ENCODE measurements around the gene SLC9A7.

SLC9A7 gene

DNA sequence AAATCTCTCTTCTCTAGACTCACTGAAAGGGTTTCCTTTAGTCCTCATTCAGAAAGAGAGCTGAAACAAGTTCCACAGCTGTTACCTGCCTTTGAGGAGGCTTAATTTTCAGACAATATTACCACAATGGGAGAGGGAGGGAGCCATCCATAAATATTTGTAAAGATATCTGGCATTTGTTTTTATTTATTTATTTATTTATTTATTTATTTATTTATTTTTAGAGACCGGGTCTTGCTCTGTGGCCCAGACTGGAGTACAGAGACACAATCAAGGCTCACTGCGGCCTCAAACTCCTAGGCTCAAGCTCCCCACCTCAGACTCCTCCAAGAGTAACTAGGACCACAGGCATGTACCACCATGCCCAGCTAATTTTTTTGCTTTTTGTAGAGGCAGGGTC, 80.7 kb downstream of the SLC9A7 start:
- TF ChIP-seq MYC (IDR thresholded peaks at IDR 0.05; ENCODE audit: low read depth, low read length) (no peak), POLR2A (IDR thresholded peaks at IDR 0.05; ENCODE audit: extremely low read depth, insufficient read length) (no peak)
- TF ChIP-seq, protein P1, sequence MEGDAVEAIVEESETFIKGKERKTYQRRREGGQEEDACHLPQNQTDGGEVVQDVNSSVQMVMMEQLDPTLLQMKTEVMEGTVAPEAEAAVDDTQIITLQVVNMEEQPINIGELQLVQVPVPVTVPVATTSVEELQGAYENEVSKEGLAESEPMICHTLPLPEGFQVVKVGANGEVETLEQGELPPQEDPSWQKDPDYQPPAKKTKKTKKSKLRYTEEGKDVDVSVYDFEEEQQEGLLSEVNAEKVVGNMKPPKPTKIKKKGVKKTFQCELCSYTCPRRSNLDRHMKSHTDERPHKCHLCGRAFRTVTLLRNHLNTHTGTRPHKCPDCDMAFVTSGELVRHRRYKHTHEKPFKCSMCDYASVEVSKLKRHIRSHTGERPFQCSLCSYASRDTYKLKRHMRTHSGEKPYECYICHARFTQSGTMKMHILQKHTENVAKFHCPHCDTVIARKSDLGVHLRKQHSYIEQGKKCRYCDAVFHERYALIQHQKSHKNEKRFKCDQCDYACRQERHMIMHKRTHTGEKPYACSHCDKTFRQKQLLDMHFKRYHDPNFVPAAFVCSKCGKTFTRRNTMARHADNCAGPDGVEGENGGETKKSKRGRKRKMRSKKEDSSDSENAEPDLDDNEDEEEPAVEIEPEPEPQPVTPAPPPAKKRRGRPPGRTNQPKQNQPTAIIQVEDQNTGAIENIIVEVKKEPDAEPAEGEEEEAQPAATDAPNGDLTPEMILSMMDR (IDR thresholded peaks at IDR 0.05; ENCODE audit: low read depth, low read length) = no peak
- TF ChIP-seq, protein P2, sequence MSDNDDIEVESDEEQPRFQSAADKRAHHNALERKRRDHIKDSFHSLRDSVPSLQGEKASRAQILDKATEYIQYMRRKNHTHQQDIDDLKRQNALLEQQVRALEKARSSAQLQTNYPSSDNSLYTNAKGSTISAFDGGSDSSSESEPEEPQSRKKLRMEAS (IDR thresholded peaks at IDR 0.05; ENCODE audit: low read depth, low read length) = no peak
- H3K4me3 ChIP-seq (ENCODE audit: low read depth, low read length) = no peak overlapping the region
- no peak for DNase-seq (ENCODE audit: low read depth)

DNA sequence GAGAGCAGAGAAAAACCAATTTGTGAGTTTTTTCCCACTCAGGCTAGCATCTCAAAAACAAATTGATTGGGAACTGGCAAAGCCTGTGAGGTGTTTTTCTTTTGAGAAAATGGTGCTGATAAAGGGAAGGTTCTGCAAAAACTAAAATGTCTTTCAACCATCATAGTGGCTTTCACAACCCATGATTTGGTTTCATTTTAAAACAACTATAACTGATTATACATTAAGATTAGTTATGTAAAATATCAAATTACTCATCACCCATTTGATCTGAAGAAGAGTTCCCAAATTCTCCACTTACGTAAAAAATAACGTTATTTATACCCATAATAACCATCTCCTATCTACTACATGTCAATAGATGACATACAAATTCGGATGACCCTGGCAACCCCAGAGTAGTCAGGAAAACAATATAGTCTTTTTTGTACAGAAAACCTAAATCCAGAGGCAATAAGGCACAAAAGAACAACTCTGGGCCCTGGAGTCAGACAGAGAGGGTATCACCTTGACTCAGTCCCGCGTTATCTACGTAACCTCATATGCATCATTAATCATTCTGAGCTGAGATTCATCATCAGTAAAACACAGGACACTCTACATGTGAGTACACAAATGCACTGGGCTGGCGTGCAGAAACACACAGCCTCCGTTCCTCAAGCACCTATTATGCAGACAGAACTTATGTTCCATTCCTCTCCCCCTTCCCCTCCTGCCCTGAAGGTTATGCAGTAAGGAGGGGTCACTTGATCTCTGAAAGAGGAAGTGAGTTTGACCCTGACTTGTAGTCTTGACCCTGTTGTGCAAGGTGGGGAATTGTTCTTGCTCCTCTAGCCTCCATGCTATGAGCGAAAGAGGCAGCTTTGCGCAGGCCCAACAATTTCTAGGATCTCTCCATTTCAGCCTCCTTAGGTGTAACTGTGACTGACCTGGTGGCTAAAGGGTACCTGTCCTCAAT, 82.2 kb downstream of the SLC9A7 start:
- DNase-seq (ENCODE audit: low read depth) = peak; percentile 50
- TF ChIP-seq, protein P1 (IDR thresholded peaks at IDR 0.05; ENCODE audit: low read depth, low read length) = no peak
- no peak for TF ChIP-seq POLR2A (IDR thresholded peaks at IDR 0.05; ENCODE audit: extremely low read depth, insufficient read length)
- TF ChIP-seq MYC (IDR thresholded peaks at IDR 0.05; ENCODE audit: low read depth, low read length) = no peak
- TF ChIP-seq, protein P2 (IDR thresholded peaks at IDR 0.05; ENCODE audit: low read depth, low read length) = no peak
- H3K4me3 ChIP-seq (ENCODE audit: low read depth, low read length) = no peak overlapping the region

DNA sequence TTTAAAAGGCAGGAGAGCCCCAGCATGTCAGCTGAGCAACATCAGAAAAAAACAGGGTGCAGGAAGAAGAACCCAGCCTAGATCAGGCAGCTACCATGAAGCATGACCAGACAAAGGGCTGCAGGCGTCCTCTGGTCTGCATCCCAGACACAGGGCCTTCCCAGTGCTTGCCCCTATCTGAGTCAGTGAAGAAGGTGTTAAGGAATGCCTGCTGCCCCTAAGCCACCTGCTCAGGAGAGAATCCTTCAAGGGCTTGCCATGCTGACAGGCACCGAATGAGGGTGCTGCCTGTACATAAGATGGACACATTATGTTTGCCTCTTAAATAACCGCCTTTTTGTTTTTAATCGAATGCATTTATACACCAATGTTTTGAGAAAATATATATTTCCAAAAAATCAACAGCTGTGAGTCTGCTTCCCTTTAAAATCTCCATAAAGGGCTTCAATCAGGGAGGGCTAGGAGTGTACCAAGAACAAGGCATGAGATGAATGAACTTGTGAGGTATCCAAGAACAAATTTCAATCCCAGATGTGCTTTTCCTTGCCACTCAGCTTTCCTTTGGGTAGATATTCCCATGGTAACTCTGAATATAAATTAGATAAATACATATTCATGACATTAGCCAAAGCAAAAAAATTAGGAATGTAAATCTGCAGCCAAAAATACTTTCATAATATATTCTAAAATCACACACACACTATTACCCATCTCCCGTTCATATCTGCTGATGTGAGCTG, 85.1 kb downstream of the SLC9A7 start:
- DNase-seq (ENCODE audit: low read depth) = no peak
- H3K4me3 ChIP-seq (ENCODE audit: low read depth, low read length) = no peak overlapping the region
- TF ChIP-seq, protein P2 (IDR thresholded peaks at IDR 0.05; ENCODE audit: low read depth, low read length) = no peak

DNA sequence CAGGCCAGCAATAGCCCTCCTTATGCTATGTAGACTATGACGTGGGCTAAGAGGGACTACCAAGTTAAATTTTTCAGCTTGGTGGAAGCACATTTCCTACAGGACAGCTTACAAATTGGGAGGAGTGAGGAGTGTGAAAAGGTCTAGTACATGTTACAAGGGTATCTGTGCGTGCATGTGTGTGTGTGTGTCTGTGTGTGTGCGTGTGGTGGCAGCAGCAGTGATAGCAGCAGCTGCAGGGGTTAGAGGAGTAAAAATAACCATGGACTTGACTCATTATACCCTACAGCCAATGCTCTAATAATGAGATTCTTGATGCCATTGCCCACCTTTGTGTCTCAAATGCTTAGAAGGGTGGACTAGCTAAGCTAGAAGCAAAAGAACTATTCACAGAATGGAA, 88.6 kb downstream of the SLC9A7 start:
- DNase-seq (ENCODE audit: low read depth) = no peak
- no peak overlapping the region for H3K4me3 ChIP-seq (ENCODE audit: low read depth, low read length)
- TF ChIP-seq, protein P2 (IDR thresholded peaks at IDR 0.05; ENCODE audit: low read depth, low read length) = no peak
- TF ChIP-seq, protein P1 (IDR thresholded peaks at IDR 0.05; ENCODE audit: low read depth, low read length) = no peak
- TF ChIP-seq MYC (IDR thresholded peaks at IDR 0.05; ENCODE audit: low read depth, low read length) (no peak), POLR2A (IDR thresholded peaks at IDR 0.05; ENCODE audit: extremely low read depth, insufficient read length) (no peak)

DNA sequence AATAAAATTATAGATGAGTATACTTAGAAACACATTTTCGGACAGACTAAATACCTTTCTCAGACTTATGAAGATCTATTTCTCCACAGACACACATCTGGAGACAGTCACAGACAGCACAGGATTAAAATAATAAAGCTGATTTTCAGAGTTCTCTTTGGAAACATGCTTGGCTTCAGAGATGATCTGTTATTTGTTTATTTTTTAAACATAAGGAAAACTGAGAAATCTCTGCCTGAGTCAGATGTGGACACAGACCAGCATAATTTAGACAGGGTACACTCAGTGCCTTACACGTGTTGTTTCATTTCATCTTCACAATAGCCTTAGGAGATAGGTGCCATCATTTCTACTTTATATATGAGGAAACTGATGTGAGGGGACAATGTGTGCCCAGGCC, 92.1 kb downstream of the SLC9A7 start:
- TF ChIP-seq, protein P2 (IDR thresholded peaks at IDR 0.05; ENCODE audit: low read depth, low read length) = no peak
- no peak for TF ChIP-seq MYC (IDR thresholded peaks at IDR 0.05; ENCODE audit: low read depth, low read length)
- no peak for TF ChIP-seq POLR2A (IDR thresholded peaks at IDR 0.05; ENCODE audit: extremely low read depth, insufficient read length)
- TF ChIP-seq, protein P1 (IDR thresholded peaks at IDR 0.05; ENCODE audit: low read depth, low read length) = no peak
- no peak for DNase-seq (ENCODE audit: low read depth)
- H3K4me3 ChIP-seq (ENCODE audit: low read depth, low read length) = no peak overlapping the region

Data from NB4 (cell line).